Neural cell (in vitro differentiated cells): ENCODE measurements around the gene ZNF891.

ENCODE experiments used
- EP300 ChIP-seq: fragments of 450-650 bp; conservative IDR thresholded peaks from 2 replicates; pipeline ENCODE4 v1.6.1; 2014; ENCODE audit warnings: antibody characterized with exemption, mild to moderate bottlenecking, moderate library complexity; ENCODE audit not compliant: poor library complexity, severe bottlenecking
- POLR2AphosphoS5 ChIP-seq: IDR thresholded peaks from 2 replicates; pipeline ENCODE4 v1.6.1; 2012
- RAD21 ChIP-seq: fragments of 450-650 bp; conservative IDR thresholded peaks from 2 replicates; pipeline ENCODE4 v1.6.1; 2014; ENCODE audit warnings: antibody characterized with exemption, mild to moderate bottlenecking, moderate library complexity
- TF ChIP-seq, protein P1 (sequence below): fragments of 450-650 bp; IDR thresholded peaks from 2 replicates; pipeline ENCODE4 v1.5.1; 2014; ENCODE audit warnings: antibody characterized with exemption, mild to moderate bottlenecking, moderate library complexity; ENCODE audit not compliant: poor library complexity, severe bottlenecking
- TF ChIP-seq, protein P2 (sequence below): IDR thresholded peaks from 2 replicates; pipeline ENCODE4 v1.6.1; 2012; ENCODE audit warnings: borderline replicate concordance

DNA sequence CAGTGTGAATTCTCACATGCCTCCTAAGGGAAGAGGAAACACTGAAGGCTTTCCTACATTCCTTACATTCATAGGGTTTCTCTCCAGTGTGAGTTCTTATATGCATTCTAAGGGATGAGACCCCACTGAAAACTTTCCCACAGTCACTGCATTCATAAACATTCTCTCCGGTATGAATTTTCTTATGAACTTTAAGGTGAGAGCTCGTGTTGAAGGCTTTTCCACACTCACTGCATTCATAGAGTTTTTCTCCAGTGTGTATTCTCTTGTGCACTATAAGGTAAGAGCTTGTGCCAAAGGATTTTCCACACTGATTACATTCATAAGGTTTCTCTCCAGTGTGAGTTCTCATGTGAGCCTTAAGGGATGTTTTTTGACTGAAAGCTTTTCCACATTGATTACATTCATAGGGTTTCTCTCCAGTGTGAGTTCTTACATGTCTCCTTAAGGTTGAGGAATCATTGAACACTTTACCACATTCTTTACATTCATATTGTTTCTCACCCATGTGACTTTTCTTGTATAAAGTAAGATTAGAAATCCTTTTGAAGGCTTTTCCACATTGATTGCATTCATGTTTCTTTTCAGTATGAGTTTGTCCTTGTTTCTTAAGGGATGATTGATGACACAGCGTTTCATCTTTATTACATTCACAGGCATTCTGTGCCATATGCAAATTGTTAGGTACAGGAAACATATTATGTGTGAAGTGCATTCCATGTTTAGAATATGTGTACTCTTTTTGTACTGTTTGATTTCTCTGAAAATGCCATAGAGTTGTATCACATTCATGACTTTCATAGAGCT lies 9.5 kb downstream of the ZNF891 start:
- TF ChIP-seq, protein P1, sequence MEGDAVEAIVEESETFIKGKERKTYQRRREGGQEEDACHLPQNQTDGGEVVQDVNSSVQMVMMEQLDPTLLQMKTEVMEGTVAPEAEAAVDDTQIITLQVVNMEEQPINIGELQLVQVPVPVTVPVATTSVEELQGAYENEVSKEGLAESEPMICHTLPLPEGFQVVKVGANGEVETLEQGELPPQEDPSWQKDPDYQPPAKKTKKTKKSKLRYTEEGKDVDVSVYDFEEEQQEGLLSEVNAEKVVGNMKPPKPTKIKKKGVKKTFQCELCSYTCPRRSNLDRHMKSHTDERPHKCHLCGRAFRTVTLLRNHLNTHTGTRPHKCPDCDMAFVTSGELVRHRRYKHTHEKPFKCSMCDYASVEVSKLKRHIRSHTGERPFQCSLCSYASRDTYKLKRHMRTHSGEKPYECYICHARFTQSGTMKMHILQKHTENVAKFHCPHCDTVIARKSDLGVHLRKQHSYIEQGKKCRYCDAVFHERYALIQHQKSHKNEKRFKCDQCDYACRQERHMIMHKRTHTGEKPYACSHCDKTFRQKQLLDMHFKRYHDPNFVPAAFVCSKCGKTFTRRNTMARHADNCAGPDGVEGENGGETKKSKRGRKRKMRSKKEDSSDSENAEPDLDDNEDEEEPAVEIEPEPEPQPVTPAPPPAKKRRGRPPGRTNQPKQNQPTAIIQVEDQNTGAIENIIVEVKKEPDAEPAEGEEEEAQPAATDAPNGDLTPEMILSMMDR: no peak
- TF ChIP-seq POLR2AphosphoS5 (no peak), EP300 (no peak), RAD21 (no peak)
- TF ChIP-seq, protein P2, sequence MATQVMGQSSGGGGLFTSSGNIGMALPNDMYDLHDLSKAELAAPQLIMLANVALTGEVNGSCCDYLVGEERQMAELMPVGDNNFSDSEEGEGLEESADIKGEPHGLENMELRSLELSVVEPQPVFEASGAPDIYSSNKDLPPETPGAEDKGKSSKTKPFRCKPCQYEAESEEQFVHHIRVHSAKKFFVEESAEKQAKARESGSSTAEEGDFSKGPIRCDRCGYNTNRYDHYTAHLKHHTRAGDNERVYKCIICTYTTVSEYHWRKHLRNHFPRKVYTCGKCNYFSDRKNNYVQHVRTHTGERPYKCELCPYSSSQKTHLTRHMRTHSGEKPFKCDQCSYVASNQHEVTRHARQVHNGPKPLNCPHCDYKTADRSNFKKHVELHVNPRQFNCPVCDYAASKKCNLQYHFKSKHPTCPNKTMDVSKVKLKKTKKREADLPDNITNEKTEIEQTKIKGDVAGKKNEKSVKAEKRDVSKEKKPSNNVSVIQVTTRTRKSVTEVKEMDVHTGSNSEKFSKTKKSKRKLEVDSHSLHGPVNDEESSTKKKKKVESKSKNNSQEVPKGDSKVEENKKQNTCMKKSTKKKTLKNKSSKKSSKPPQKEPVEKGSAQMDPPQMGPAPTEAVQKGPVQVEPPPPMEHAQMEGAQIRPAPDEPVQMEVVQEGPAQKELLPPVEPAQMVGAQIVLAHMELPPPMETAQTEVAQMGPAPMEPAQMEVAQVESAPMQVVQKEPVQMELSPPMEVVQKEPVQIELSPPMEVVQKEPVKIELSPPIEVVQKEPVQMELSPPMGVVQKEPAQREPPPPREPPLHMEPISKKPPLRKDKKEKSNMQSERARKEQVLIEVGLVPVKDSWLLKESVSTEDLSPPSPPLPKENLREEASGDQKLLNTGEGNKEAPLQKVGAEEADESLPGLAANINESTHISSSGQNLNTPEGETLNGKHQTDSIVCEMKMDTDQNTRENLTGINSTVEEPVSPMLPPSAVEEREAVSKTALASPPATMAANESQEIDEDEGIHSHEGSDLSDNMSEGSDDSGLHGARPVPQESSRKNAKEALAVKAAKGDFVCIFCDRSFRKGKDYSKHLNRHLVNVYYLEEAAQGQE: no peak
